Inflammatory macrophage treated with lipopolysaccharide for 4 hours (primary cell): Measurements from ENCODE around the gene NR1H4.

Experiments used
- DNase-seq: peaks from one replicate; pipeline ENCODE4 v3.0.0-alpha.2; 2020

The NR1H4 gene

GRCh38 chr12:100573292-100574186, 99.9 kb downstream of the NR1H4 start, which contains the start of gene GAS2L3:
Gene GAS2L3 (plus strand): TSS chr12:100573684. CDS start chr12:100594905, 21,221 bp downstream.
- peak; percentile 96 for DNase-seq

DNA sequence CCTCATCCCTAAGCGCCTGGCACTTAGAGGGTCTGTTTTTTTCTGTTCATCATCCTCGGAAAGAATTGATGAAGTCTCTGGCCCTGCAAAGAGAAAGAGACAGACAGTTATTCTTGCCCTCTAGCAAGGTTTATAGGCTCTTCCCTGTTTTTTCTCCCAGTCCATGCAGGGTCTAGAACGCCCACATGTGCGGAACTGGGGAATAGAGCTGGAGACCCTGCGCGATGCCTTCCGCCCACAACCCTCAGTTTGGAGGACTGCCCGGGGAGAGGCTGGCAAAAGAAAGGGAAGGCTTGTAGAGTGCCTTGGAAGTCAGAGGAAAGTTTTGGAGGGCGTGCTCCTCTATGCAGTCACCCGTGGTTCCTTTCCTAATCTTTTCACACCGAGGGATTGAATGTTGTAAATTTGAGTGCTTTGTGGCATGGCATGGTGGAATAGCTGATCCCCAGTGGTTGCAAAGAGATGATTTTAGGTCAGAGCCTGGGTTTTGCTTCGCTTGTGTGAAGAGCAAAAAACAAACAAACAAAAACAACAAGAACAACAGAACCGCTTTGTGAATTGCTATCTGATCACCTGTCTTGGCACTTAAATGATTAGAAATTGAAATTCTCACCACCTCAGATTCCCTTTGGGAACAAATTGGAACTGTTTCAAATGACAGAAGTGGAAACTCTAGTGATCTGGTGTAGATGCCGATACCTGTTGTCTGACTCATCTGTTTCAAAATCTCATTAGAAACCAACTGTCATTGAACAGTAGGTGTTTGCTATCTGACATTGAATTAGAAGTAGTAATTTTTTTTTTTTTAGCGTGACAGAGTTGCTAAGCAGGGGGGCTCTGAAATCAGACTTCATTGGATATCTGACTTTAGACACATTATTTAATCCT, 100.8 kb downstream of the NR1H4 start:
- peak; percentile 44 for DNase-seq

DNA sequence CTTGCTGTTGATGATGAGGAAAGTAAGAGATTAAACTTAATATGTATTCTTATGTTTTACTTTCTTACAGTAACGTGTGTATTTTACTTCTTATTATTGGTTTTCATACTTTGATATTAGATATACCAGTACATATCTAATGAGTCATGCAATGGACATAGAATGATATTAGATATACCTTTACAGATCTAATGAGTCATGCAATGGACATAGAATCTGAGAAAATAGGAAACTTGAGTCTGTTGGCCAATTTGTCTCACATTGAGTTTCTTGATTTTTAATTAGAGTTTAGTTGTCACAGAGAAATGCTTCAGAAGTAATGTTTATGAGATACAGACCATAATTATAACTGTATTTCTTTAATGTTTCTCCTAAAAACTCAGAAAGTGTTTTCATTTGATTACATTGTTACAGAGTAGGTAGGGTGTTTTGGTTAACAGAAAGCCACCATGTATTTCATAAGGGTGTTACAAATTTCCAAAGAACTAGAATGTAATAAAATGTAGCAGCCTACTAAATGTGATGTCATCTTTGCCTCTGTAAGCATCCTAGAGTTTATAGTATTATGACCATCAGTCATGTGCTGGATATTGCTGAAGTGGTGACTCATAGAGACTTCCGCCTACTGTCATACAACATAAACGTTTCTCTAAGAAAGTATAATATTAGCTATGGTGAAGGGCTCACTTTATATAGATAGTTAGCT, 102.8 kb downstream of the NR1H4 start:
- peak; percentile 97 for DNase-seq

DNA sequence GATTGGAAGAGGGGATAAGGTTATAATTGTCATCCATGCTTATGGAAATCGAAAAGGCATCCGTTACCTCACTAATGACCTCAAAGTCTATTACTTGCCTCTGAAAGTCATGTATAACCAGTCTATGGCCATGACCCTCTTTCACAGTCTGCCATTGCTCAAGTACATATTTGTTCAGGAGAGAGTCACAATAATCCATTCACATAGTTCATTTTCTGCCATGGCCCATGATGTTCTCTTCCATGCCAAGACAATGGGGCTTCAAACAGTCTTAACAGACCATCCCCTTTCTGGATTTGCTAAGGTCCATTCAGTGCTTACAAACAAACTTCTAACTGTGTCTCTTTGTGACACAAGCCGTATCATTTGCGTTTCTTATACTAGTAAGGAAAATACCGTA, 105.3 kb downstream of the NR1H4 start:
- no peak for DNase-seq

GRCh38 chr12:100579844-100580243, 106.2 kb downstream of the NR1H4 start:
- peak; percentile 61 for DNase-seq

GRCh38 chr12:100584256-100584655, 110.6 kb downstream of the NR1H4 start:
- DNase-seq = no peak

- DNase-seq = no peak
Observed at GRCh38 chr12:100591979-100592378, 118.3 kb downstream of the NR1H4 start.

DNA sequence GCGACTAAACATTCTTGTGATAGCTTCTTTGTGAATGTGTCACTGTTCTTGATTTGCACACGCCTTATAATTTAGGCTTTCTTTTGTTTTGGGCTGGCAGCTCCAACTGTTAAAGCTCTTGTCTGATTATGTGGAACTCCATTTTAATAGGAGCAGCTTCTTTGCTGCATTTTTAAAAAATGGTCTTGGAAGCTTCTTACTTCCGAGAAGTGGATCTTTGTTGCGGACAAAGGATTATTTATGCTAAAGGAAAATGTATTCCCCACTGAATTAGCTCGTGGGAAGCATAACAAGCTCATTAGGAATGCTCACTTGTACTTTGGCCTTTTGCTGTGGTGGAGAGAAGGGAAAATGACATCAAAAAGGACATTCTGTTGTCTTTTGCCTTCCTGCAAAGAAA, 119.8 kb downstream of the NR1H4 start:
- no peak for DNase-seq

GRCh38 chr12:100601626-100602025, 128.0 kb downstream of the NR1H4 start:
- no peak for DNase-seq

DNA sequence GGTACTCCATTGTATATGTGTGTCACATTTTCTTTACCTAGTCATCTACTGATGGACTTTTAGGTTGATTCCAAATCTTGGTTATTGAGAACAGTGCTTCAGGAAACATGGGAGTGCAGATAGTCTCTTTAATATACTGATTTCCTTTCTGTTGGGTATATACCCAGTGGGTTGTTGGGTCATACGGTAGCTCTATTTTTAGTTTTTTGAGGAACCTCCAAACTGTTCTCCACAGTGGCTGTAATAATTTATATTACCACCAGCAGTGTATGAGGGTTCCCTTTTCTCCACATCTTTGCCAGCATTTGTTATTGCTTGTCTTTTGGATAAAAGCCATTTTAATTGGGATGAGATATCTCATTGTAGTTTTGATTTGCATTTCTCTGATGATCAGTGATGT, 129.3 kb downstream of the NR1H4 start:
- DNase-seq = peak; percentile 46

DNA sequence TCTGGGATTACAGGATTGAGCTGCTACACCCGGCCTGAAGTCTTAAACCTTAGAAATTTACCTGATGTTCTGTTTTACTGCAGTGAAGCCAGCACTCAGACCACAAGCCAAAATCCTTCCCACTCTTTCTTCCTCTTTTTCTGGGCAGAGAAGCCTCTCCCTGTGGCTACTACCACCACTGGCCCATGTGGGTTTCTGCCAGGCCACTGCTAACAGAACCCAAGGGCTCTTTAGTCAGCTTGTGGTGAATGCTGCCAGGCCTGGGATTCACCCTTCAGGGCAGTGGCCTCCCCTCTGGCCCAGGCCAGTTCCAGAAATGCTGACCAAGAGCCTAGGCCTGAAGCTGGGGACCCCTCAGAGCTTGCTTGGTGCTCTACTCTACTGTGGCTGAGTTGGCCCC, 135.1 kb downstream of the NR1H4 start:
- DNase-seq = peak; percentile 52

GRCh38 chr12:100610666-100611430, 137.2 kb downstream of the NR1H4 start:
- DNase-seq = peak; percentile 47

DNA sequence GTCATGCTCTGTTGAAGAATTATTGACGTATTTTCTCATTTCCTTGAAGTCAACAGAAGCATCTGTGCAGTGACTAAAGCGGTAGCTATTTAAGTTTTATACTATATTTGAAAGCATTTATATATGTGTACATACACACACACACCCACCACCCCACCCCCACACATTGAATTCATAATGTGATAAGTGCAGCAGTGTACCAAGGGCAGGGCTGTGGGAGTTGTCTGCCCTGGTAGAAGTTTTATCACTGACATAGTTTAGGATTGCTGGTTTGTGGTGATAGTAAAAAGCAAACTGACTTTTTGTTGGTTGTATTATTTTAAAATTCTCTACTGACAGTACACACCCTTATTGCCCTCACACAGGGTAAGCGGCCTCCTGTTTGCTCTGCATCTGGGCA, 138.9 kb downstream of the NR1H4 start:
- no peak for DNase-seq
